NCI-H1417 treated with DMSO at 0.1 percent for 48 hours (cell line): ENCODE data around the gene RPP25L.

Experiments used
- DNase-seq: peaks from one replicate; lab custom pipeline; 2025; lab: John Stamatoyannopoulos, UW

RPP25L gene

GRCh38 chr9:34637356-34638137 is 25.6 kb upstream of the RPP25L start, which contains the start of gene SIGMAR1:
SIGMAR1 (minus strand) TSS chr9:34637787; CDS start chr9:34637697, 90 bp downstream.
- DNase-seq = peak; percentile 55

GRCh38 chr9:34636791-34637355 is 25.0 kb upstream of the RPP25L start:
- no peak for DNase-seq

- no peak for DNase-seq
These were observed 23.7 kb upstream of the RPP25L start for GRCh38 chr9:34635556-34635955.

GRCh38 chr9:34634551-34635248 is 22.8 kb upstream of the RPP25L start:
- no peak for DNase-seq

GRCh38 chr9:34633851-34634550 is 22.1 kb upstream of the RPP25L start:
- DNase-seq = no peak

- no peak for DNase-seq
These were observed 21.3 kb upstream of the RPP25L start for GRCh38 chr9:34633166-34633565.

GRCh38 chr9:34630402-34631154 is 18.7 kb upstream of the RPP25L start:
- DNase-seq = no peak

- no peak for DNase-seq
These were observed 17.6 kb upstream of the RPP25L start for GRCh38 chr9:34629491-34629808.

DNA sequence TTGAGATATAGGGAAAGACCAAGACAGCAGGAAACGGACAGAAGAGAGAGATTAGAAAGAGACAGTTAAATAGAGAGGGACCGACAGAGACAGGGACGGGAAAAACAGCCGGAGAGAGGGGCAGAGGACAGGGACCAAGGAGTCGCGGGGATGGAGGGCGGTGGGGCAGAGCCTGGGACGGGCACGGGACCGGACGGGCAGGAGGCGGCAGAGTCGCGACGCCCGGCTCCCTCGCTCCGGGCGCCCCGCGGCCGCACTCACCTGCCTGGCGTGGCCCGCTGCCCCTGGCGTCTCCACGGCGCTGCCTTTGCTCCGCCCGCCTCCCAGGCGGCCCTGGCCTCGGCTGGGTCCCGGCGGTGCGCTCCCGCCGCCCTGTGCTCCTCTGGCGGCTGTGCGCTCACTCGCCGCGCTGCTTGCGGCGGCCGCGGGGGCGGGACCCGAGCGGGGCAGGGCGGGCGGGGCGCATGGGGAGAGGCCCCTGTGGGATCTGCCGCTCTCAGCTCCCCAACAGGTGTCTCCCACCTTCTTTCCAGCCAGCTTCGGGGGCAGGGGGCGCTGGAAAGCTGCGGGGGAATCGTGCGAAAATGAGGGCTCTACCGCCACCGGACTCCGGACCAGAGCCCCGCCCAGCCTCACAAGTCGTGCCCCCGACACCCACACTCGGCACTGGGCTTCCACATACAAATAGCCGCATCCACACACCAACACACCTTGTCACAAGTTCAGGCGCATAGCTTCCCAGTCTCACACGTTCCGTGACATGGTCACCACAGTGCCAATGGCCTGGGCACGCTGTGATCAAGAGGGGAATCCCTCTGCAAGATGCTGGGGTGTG is 17.0 kb upstream of the RPP25L start, which contains the start of gene ARID3C:
Gene ARID3C, minus strand, starts transcription at position 411 of the 835 bp plus-strand sequence. CDS start 1,052 bp downstream, outside the sequence.
- DNase-seq = no peak

GRCh38 chr9:34627716-34628655 is 16.1 kb upstream of the RPP25L start:
- DNase-seq = no peak

- no peak for DNase-seq
These were observed 13.2 kb upstream of the RPP25L start for GRCh38 chr9:34625186-34625486.

DNA sequence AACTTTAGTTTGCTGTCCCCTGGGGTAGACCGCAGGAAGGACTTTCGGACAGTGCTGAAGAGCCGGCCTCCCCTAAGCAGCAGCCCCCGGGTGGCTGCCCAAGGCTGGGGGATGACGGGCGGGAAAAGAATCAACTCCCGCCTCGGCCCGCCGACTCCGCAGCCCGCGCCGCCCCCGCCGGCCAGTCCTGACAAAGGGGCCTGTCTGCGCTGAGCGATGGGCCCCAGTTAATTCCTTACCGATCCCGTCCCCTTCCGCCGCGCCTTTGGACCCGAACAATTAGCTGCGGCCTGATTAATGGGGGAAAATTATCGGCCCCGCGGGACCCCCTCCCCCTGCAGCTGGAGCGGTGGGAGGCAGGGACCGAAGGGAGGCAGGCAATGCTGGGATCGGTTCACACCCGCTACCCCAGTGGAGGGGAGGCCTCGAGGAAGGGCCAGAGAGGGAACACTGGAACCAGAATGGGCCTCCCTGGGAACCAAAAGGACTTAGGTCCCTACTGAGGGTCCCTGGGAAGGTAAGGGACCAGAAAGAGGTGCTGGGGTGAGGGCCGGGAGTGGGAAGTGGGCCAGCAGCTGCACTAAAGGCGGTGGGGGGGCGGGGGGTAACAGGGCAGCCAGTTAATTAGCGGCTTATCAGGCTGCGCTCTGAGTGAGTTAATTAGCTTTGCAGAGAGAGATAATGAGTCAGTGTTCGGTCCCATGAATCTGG is 12.7 kb upstream of the RPP25L start:
- no peak for DNase-seq

DNA sequence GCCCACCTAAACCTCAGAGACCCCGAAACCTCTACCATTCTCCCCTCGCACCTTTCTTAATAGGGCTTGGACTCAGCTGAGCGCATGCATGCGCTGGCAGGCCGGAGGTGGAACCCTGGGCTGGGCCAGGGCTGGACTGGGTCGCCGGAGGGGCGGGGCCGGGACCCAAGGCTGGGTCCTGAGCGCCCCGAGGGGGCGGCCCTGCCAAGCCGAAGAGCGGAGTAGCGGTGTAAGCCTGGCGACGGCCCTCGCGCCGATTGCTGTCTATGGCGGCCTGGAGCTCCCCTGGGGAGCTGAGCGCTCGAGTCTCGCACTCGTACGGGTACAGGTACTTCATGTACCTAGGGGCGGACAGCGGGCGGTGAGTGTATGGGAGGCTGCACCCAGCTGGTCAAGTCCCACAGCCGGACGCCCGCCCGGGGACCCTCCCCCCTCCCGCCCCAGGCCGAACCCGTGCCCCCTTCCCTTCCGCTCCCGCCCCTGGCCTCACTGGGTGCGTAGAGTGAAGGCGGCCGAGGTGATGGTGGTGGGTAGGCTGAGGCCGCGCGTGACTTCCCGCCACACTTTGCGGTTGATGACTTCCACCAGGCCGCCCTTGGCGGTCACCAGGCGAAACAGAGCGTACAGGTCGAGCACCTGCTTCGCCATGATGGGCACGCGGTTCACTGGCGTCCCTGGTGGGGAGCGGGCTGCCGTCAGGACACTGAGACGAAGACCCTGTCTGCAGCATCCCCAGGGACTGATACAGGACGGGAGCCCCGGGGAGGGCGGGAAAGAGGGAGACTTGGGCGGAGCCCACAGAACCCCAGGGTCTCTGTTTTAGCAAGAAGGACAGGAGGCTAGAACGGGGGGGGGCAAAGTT is 11.7 kb upstream of the RPP25L start:
- DNase-seq = no peak

DNA sequence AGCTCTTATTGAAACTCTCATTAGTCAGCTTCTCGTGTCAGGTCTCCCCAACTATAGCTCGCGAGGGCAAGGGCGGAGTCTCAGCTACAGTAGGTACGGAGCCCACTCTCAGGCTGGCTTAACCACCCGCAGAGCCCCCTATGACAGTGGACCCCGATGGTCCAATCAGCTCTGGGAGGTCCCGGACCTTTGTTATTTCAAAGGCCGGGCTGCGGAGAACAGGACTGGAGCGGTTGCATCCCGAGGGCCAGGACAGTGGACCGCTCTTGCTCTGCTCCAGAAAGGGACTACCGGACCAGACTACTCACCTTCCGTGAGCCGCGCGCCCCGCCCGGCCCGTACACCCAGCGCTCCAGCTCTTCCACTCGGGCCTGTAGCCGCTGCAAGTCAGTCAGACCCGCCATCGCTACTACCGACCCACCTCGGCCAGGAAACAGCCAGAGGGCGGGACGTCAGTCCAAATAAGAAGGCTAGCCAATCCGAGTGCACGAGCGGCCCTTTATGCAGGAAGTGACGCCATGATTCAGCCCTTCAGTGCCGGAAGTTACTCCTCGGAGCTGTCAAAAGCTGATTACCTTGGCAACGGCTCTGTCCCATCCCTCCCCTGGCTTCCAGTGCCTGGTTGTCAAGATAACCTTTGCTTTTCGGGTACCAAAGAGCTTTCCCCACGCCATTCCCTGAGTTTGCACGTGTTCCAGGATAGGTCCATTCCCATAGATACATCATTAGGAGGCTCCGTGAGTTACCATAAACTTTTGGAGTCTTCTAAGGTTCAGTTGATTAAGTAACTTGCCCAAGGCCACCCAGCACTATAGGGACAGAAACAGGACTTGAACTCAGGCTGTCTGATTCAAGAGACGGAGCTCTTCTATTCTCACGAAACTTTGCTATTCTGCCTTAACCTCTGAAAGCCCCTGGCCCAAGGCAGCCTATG is 8.4 kb upstream of the RPP25L start, which contains the start of gene DCTN3:
Gene DCTN3, minus strand, starts transcription at position 435 of the 934 bp plus-strand sequence. Its CDS starts 31 bp downstream, at position 404.
- no peak for DNase-seq

DNA sequence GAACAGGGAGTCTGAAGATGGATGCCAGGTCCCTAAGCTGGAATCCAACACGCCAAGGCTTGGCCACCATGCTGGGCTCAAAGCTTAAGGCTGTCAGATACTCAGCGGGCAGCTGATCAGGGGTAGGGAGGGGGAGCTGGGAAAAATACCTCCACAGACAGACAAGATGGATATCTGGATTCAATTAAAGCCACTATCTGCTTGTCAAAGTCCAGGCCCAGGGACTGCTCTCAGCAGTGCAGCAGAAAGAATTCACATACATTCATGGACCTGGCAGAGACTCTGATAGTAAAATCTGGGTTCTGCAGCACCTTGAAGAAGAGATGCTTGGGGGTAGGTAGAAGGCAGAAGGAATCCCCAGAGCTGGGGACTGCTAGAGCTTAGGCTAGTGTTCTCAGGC is 3.2 kb upstream of the RPP25L start:
- DNase-seq = no peak

GRCh38 chr9:34612788-34613390 is 992 bp upstream of the RPP25L start:
- no peak for DNase-seq
